ENCODE results near the gene RNASE2. TPM values are rescaled to one million over a fixed set of nuclear protein-coding genes. Genes with fewer than 3 reads are reported as not detected.
A peak's percentile ranks its signal among the peaks of the same experiment; 100 is the strongest.
"Not testable (repeated sequence)": the region's sequence is repeated elsewhere in the genome, so short reads cannot be mapped to it uniquely, and the experiment has no call there.

RNASE2 gene
- total and polyA plus RNA-seq, 3 donors from 2014 or later: 0.65 TPM; not detected in 2

DNA sequence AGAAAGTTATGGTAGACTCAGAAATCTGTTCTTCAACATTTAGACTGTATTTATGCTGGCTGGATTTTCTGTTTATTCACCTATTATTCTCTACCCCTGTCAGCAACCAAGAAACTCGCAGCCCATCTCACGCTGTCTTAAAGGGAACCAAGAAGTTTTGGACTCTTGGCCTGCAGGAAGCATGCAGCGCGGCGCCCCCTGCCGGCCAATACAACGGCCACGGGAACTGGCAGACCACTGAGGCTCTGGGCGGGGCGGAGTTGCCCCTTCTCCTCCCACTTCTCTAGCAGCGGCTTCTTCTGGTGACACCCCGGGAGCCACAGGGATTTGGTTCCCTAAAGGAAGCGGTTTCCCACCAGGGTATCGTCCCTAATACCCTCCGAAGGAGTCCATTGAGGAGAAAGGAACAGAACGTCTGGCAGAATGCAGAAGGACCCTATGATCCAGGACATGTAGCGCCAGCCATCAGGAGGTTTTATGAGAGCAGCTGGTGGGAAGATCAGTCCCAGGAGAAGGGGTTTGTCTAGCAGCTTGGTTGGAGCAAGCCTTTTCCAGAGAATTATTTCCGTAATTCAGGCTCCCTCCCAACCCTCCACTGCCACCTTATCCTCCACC, 21.0 kb upstream of the RNASE2 start:
- 8 to 25% methylated on average over 15 to 18 of the region's 18 CpGs for WGBS, 2 donors
- Histone ChIP-seq H3K36me3 (ENCODE audit: low read depth, missing control alignments) (no peaks in the 10 kb centered on the region), H3K27me3 (no peaks in the 10 kb centered on the region), H3K4me3 (peak overlapping the region in 1 of 2 donors; percentile 23), H3K9me3 (no peaks in the 10 kb centered on the region), H3K27ac (no peak overlapping the region), H3K4me1 (no peaks in the 10 kb centered on the region)
- TF ChIP-seq, protein P1, sequence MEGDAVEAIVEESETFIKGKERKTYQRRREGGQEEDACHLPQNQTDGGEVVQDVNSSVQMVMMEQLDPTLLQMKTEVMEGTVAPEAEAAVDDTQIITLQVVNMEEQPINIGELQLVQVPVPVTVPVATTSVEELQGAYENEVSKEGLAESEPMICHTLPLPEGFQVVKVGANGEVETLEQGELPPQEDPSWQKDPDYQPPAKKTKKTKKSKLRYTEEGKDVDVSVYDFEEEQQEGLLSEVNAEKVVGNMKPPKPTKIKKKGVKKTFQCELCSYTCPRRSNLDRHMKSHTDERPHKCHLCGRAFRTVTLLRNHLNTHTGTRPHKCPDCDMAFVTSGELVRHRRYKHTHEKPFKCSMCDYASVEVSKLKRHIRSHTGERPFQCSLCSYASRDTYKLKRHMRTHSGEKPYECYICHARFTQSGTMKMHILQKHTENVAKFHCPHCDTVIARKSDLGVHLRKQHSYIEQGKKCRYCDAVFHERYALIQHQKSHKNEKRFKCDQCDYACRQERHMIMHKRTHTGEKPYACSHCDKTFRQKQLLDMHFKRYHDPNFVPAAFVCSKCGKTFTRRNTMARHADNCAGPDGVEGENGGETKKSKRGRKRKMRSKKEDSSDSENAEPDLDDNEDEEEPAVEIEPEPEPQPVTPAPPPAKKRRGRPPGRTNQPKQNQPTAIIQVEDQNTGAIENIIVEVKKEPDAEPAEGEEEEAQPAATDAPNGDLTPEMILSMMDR (IDR thresholded peaks at IDR 0.05): peak in 1 of 3 experiments; percentile 47
- TF ChIP-seq POLR2A (IDR thresholded peaks at IDR 0.05): no peak
- intact Hi-C loops (cut with DNase I; ENCODE audit: low total_unique reads): no loop called here
- DNase-seq: peak; percentile 66

GRCh38 chr14:20935303-20935984, 19.8 kb upstream of the RNASE2 start:
- Histone ChIP-seq H3K4me3 (no peak overlapping the region), H3K36me3 (ENCODE audit: low read depth, missing control alignments) (no peaks in the 10 kb centered on the region), H3K27me3 (no peaks in the 10 kb centered on the region), H3K27ac (no peak overlapping the region), H3K4me1 (no peaks in the 10 kb centered on the region), H3K9me3 (no peaks in the 10 kb centered on the region)
- intact Hi-C loops (cut with DNase I; ENCODE audit: low total_unique reads): no loop called here
- 70 to 84% methylated on average over 5 of the region's 5 CpGs for WGBS, 2 donors
- DNase-seq: no peak
- TF ChIP-seq, protein P1 (IDR thresholded peaks at IDR 0.05): no peak
- no peak for TF ChIP-seq POLR2A (IDR thresholded peaks at IDR 0.05)

GRCh38 chr14:20945146-20945545, 10.1 kb upstream of the RNASE2 start:
- 82 to 87% methylated on average over 6 of the region's 6 CpGs for WGBS, 2 donors
- H3K4me1 ChIP-seq; H3K9me3 ChIP-seq; H3K36me3 ChIP-seq (ENCODE audit: low read depth, missing control alignments); intact Hi-C loops (cut with DNase I; ENCODE audit: low total_unique reads); H3K4me3 ChIP-seq; H3K27me3 ChIP-seq; H3K27ac ChIP-seq: not testable (repeated sequence)
- DNase-seq: peak; percentile 16

GRCh38 chr14:20946707-20947106, 8.6 kb upstream of the RNASE2 start:
- H3K9me3 ChIP-seq; H3K36me3 ChIP-seq (ENCODE audit: low read depth, missing control alignments); H3K4me1 ChIP-seq; H3K27ac ChIP-seq; H3K4me3 ChIP-seq; H3K27me3 ChIP-seq; DNase-seq; intact Hi-C loops (cut with DNase I; ENCODE audit: low total_unique reads): not testable (repeated sequence)
- WGBS, 2 donors: 88 to 95% methylated on average over 3 to 6 of the region's 9 CpGs

- intact Hi-C loops (cut with DNase I; ENCODE audit: low total_unique reads); H3K36me3 ChIP-seq (ENCODE audit: low read depth, missing control alignments); H3K27me3 ChIP-seq; H3K9me3 ChIP-seq; H3K27ac ChIP-seq; H3K4me1 ChIP-seq; DNase-seq; H3K4me3 ChIP-seq: not testable (repeated sequence)
- 66 to 72% methylated on average over 5 of the region's 5 CpGs for WGBS, 2 donors
Observed at GRCh38 chr14:20955538-20955873, 219 bp downstream of the RNASE2 start.

DNA sequence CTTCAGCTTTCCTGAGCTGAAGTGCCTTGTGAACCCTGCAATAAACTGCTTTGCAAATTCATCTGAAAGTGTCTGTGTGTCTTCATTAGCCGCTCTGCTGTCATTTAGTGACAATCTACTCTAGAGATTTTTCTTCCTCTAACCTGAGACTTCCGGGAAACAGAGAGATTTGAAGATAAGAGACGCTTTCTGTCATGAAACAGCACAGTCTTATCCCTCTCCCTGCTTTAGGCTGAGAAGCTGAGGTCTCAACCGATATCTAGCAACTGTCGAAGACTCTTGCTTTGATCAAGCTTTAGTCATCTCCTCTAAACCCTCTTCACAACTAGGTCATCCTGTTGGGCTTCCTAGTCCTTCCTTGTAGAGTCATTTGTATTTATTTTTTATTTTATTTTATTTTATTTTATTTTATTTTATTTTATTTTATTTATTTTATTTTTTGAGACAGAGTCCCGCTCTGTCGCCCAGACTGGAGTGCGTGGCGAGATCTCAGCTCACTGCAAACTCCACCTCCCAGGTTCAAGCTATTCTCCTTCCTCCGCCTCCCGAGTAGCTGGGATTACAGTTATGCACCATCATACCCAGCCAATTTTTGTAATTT, 1.2 kb downstream of the RNASE2 start:
- Histone ChIP-seq H3K9me3 (no peaks in the 10 kb centered on the region), H3K4me1 (no peaks in the 10 kb centered on the region), H3K27me3 (no peaks in the 10 kb centered on the region), H3K4me3 (no peak overlapping the region), H3K27ac (no peak overlapping the region), H3K36me3 (ENCODE audit: low read depth, missing control alignments) (no peaks in the 10 kb centered on the region)
- DNase-seq: no peak
- WGBS, 2 donors: 88 to 93% methylated on average over 11 of the region's 11 CpGs
- intact Hi-C loops (cut with DNase I; ENCODE audit: low total_unique reads): no loop called here
- TF ChIP-seq POLR2A (IDR thresholded peaks at IDR 0.05): no peak
- TF ChIP-seq, protein P1 (IDR thresholded peaks at IDR 0.05): no peak

GRCh38 chr14:20958946-20959345, 3.7 kb downstream of the RNASE2 start:
- H3K9me3 ChIP-seq; H3K36me3 ChIP-seq (ENCODE audit: low read depth, missing control alignments); H3K27me3 ChIP-seq; H3K4me1 ChIP-seq; H3K27ac ChIP-seq; DNase-seq; H3K4me3 ChIP-seq; intact Hi-C loops (cut with DNase I; ENCODE audit: low total_unique reads): not testable (repeated sequence)
